ENCODE data around the gene KLHL20. TPM values are rescaled to one million over a fixed set of nuclear protein-coding genes. Genes with fewer than 3 reads are reported as not detected.
"Not testable (repeated sequence)": the region's sequence is repeated elsewhere in the genome, so short reads cannot be mapped to it uniquely, and the experiment has no call there.

KLHL20 gene
- total RNA-seq, 2 experiments from 2014 or later: 15.9 to 17.0 TPM

DNA sequence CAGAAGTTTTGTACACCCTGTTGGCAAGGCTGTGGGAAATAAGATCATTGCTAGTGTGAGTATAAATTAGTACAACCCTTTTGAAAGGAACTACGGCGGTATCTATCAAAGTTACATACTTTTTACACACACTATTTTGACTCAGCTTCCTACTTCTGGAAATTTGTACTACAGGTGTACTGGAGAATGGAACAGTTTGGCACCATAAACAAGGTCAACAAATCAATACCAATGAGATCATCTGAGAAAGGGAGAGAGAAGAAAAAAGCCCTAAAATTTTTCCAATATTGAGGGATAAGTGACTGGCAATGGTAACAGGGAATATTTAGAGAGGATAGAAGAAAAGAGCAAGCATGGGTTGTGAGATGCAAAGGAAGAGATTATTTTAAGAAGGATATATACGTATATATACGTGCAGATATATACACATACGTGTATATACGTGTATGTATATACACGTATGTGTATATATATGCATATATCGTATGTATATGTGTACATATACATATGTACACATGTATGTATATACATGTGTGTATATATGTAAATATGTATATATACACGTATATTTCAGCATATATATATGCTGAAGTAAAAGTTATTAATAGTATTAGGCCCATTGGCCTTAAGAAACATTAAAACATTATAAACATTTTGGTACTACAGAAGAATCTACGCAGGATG is 27.6 kb downstream of the KLHL20 start:
- POLR2A ChIA-PET: no interaction called here
- CTCF ChIA-PET: no interaction called here

DNA sequence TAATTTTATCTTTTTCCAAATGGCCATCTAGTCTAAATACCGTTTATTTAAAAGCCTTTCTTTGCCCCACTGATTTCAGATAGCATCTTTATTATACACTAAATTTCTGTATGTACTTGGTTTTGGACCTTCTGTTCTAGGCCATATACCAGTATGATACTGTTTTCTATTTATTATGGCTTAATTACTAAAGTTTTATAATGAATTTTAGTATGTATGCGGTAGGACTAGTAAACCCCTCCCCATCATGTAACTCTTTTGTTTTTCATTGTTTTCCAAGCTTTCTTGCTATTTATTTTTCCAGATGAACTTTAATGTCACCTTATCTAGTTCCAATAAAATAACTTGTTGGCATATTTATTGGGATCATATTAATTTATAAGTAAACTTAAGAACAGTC is 29.9 kb downstream of the KLHL20 start:
- POLR2A ChIA-PET: no interaction called here
- CTCF ChIA-PET: no interaction called here

DNA sequence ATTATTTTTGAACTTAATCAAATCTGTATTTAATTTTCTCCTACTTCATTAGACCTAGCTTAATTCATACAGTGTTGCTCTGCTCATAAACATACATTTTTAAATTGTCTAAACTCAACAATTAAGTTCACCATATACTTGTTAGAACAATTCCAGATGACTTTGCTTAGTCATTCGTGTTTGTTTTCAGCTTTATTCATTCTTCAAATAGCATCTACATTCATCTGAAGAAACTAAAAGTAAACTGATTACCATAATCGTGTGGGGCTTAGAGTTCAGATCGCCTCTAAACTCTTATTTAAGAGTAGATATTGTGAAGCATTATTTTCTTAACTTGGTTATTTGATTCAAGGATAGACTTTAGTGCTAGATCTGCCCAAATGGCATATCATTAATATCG is 34.4 kb downstream of the KLHL20 start:
- POLR2A ChIA-PET: no interaction called here
- CTCF ChIA-PET: no interaction called here

DNA sequence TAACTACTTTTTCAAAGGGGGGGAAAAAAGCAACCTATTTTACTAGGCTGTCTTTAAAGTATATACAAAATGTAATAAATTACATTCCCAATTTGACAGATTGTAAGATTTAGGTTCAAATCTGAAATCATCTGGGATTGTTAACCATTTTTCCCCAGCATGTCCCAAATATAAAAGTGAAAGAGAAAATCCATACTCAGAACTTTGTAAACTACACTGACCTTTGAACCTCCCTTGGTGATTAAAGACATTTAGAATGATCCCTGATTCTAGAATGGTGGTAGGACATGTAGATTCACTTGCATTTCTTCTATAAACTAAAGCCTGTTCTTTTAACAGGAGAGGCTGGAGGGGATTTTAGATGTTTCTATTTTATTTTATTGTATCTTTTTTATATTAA is 39.0 kb downstream of the KLHL20 start:
- ChIA-PET CTCF (interaction anchor here (0.7 kb wide), 1 partner anchor 307 kb away, joined by 3 read pairs; no protein-coding TSS in a partner anchor), POLR2A (no interaction called here)

DNA sequence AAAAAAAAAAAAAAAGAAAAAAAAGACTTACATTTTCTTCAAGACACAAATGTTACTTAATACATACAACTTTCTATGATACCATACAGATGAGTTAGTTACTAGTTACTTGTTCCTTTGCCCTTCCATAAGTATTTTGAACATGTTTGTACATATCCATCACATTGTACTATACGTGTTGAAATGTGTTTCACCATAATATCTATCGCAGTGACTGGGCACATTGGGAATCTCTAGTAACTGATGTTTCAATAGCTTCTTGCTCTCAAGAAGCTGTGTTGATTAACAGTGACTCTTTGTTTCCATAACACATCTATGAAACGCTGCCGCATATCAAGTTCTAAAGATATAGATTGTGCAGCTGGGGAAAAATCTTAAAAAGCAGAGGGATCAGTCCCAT is 42.9 kb downstream of the KLHL20 start:
- CTCF ChIA-PET: interaction anchor here (0.7 kb wide), 1 partner anchor 1354 kb away, joined by 3 read pairs; no protein-coding TSS in a partner anchor
- POLR2A ChIA-PET: no interaction called here

DNA sequence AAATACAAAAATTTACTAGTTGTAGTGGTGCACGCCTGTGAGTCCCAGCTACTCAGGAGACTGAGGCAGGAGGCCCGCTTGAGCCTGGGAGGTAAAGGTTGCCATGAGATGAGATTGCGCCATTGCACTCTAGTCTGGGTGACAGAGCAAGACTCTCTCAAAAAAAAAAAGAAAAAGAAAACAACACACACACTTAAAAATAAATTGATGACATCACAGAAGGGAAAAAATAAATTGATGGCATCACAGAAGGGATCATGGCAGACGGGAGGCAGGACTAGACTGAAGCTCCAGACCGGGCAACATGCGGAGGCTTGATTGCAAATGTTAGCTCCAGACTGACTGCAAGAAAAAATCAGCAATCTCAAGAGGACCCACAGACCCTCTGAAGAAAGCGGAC is 43.3 kb downstream of the KLHL20 start:
- CTCF ChIA-PET: no interaction called here
- POLR2A ChIA-PET: no interaction called here

DNA sequence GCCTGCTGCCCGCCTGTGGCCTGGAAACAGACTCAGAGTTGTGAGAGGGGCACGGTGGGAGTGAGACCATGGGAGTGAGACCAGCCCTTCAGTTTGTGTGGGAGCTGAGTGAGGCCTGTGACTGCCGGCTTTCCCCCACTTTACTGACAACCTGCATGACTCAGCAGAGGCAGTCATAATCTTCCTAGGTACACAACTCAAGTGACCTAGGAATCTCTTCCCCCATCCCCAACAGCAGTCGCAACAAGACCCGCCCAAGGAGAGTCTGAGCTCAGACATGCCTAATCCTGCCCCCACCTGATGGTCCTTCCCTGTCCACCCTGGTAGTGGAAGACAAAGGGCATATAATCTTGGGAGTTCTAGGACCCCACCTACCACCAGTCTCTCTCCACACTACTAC is 44.2 kb downstream of the KLHL20 start:
- CTCF ChIA-PET: no interaction called here
- POLR2A ChIA-PET: no interaction called here

DNA sequence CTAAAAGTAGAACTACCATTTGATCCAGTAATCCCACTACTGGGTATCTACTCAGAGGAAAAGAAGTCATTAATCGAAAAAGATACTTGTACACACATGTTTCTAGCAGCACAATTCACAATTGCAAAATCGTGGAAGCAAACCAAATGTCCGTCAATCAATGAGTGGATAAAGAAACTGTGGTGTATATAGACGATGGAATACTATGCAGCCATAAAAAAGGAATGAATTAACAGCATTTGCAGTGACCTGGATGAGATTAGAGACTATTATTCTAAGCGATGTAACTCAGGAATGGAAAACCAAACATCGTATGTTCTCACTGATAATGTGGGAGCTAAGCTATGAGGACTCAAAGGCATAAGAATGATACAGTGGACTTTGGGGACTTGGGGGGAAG is 49.5 kb downstream of the KLHL20 start:
- POLR2A ChIA-PET, CTCF ChIA-PET: not testable (repeated sequence)

DNA sequence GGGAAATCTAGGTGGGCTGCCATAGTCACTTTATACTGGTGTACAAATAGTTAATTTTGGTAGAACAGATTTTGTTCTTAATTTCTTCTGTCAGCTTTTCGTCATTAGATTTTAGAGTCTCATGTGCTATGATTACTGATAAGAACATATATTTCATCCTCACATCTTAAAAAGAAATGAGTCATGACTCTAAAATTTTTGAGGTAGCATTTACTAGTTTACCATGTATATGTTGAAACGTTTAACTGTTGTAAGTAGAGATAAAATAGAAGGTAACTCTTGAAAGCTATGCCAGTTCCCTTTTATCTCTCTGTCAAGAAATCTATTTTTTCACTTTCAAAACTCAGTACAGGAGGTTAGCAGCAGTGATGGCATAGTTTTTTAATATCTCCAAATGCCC is 53.4 kb downstream of the KLHL20 start:
- CTCF ChIA-PET: no interaction called here
- POLR2A ChIA-PET: no interaction called here

DNA sequence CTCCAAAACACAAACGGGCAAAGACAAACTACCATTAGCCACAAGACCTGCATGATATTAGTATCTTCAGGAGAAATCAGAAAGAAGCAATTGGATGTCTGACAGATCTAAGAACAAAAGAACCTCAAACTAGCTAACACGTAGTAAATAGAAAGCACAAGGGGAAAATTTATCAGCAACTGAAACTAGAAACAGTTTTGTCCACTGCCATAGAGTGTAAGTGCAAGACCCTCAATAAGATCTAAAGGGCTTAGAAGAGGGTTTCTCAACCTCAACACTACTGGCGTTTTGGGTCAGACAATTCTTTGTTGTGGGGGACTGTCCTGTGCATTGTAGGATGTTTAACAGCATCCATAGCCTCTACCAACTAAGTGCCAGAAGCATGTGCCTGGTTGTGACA is 54.0 kb downstream of the KLHL20 start:
- ChIA-PET CTCF (no interaction called here), POLR2A (no interaction called here)

DNA sequence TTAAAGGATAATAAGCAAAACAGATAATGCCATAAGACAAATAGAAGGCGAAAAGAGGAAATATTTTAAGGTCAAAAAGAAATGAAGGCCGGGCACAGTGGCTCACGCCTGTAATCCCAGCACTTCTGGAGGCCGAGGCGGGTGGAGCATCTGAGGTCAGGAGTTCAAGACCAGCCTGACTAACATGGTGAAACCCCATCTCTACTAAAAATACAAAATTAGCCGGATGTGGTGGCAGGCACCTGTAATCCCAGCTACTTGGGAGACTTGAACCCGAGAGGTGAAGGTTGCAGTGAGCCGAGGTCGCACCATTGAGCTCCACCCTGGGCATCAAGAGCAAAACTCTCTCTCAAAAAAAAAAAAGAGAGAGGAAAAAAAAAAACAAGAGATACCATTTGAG is 55.5 kb downstream of the KLHL20 start:
- POLR2A ChIA-PET: not testable (repeated sequence)
- CTCF ChIA-PET: interaction anchor here (0.7 kb wide), 1 partner anchor 808 kb away, joined by 4 read pairs; no protein-coding TSS in a partner anchor

DNA sequence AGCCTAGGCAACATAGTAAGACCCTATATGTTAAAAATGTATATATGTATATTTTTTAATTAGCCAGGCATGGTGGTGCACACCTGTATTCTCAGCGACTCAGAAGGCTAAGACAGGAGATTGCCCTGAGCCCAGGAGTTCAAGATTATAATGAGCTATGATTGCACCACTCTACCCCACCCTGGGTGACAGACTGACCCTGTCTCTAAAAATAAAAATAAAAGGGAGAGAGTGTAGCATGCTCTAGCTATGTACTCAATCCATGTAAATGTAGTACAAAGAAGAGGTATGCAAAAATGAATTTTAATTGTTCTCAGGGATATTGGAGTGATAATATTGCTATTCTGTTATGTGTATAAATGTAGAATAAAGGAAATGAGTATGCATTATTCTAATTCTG is 56.8 kb downstream of the KLHL20 start:
- POLR2A ChIA-PET: no interaction called here

DNA sequence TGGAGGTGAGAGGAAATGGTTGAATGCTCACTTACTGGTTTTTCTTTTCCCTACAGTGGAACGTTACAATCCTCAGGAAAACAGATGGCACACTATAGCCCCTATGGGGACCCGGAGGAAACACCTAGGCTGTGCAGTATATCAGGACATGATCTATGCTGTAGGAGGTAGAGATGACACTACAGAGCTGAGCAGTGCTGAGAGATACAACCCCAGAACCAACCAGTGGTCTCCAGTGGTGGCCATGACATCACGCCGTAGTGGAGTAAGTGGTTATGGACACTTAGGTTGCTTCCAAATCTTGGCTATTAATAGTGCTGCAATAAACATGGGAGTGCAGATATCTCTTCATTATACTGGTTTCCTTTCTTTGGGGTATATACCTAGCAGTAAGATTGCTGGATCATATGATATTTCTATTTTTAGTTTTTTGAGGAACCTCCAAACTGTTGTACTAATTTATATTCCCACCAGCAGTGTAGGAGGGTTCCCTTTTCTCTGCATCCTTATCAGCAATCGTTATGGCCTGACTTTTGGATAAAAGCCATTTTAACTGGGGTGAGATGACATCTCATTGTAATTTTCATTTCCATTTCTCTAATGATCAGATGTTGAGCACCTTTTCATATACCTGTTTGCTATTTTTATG is 60.9 kb downstream of the KLHL20 start:
- POLR2A ChIA-PET: no interaction called here
- CTCF ChIA-PET: no interaction called here

More for the DNA sequence above, 56.8 kb downstream of the KLHL20 start:
- CTCF ChIA-PET: no interaction called here

DNA sequence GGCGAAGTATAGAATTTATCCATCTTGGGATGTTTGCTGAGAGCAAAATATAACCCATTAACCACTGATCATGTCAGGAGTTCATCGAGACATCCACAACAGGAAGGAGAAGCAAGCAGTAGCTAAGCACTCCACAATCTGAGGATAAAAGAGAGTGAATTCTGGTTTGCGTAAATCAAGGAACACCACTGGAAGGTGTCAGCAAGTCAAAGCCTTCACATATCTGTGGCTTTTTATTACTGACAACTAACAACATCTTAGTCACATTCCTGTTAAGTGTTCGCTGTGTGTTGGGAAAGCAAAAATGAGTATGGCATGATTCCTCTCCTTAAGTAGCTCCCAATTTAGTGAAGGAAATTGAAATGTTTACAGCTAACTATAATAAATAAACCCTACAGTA is 65.2 kb downstream of the KLHL20 start:
- ChIA-PET POLR2A (no interaction called here), CTCF (no interaction called here)

DNA sequence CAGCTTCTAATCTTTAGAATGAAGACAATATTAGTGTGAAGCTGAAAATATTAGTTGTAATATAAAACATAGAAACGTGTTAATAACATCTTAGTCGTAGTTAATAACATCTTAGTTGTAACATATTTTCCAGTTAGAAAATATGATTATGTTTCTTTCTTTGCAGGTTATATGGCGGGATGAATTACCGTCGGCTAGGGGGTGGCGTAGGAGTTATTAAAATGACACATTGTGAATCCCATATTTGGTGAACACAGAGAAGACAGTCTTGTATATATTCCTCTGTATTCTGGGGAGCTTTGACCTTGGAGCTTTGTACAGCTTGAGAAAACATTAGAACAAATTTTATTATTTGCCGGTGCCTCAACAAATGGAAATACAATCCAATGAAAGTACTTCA is 70.2 kb downstream of the KLHL20 start:
- CTCF ChIA-PET: no interaction called here
- POLR2A ChIA-PET: no interaction called here

DNA sequence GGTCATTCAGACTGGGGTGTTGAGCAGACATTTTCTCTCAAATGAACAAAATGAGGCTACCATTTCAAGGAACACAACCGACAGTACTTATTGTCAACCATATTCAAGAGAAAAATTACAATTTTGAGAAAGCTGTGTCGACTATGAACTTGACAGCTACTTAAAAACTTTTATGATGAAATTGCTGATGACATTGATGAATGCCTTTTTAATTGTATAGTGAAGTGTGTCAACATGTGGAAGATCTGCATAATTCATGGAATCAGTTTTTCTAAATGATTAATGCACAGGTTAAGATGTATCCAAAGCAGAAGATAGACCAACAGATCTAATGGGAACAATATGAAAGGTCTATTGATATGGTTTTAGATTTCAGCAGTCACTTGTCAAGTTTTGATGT is 75.1 kb downstream of the KLHL20 start:
- CTCF ChIA-PET: no interaction called here
- POLR2A ChIA-PET: interaction anchor here (0.6 kb wide), 1 partner anchor 12 kb away, joined by 11 read pairs; no protein-coding TSS in a partner anchor

DNA sequence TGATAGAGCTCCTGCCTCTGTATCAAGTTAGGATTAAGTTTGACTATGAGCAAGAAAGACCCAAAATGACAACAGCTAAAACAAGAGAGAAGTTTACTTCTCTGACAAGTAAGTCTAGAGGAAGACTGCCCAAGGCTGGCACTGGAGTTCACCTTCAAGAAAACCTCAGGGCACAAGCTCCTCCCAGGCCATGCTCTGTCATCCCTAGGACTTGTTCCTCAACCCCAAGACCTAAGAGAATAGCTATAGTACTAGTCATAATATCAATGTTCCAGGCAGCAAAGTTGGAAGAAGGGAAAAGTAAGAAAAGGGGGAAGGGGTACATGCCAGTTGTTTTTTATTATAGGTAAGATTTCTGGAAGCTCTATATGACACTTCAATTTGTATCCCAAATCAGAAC is 83.3 kb downstream of the KLHL20 start:
- ChIA-PET POLR2A (no interaction called here), CTCF (no interaction called here)

DNA sequence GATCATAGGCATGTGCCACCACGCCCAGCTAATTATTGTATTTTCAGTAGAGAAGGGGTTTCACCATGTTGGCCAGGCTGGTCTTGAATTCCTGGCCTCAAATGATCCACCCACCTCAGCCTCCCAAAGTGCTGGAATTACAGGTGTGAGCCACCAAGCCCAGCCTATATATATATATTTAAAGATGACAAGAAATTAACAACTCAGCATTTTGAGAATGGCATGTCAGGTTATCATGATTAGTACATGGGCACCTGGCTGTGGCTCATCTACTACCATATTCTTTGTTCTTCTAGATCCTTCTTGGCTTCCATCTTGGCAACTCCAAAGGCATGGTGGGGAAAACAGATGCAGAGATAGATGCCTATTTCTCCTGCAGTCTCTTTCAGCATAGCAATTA is 85.2 kb downstream of the KLHL20 start:
- CTCF ChIA-PET, POLR2A ChIA-PET: not testable (repeated sequence)

DNA sequence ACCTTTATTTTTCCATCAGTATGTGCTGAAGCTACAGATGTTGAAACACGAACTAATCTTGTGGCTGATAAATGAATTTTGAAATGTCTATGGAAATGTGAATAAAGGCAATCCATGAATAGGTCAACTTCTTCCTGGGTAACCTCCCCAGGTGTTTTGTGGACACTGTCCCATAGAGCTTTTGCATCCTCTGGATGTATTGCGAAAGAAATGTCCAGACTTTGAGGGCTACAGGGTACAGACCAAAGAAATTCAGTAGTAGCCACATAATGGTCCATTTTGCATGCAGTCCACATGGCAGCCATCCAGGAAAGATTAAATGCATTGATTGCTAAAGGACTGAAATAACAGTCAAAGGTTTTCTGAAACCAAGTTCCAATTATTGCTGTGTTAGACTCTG is 88.2 kb downstream of the KLHL20 start:
- ChIA-PET CTCF (no interaction called here), POLR2A (no interaction called here)

DNA sequence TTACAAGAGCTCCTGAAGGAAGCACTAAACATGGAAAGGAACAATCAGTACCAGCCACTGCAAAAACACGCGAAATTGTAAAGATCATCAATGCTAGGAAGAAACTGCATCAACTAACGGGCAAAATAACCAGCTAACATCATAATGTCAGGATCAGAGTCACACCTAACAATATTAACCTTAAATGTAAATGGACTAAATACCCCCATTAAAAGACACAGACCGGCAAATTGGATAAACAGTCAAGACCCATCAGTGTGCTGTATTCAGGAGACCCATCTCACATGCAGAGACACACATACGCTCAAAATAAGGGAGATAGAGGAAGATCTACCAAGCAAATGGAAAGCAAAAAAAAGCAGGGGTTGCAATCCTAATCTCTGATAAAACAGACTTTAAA is 98.9 kb downstream of the KLHL20 start:
- CTCF ChIA-PET: not testable (repeated sequence)

DNA sequence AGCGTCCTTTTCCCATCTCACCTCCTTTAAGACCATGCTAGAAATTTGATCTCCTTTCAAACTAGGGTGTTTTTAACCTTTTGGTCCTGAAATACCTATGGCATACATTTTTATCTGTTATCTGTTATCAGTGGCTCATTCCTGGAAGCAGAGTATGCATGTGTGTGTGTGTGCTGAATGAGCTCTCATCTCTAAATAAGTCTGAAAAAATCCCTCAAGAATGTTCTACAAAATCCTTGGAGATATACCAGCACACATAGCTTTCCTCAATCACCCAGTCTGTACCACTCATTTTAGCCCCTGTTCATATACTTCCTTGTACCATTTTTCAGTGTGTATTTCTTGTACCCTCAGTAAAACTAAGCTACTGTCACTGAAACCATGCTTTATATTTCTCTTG is 103.7 kb downstream of the KLHL20 start:
- ChIA-PET POLR2A (no interaction called here), CTCF (no interaction called here)

More for the DNA sequence above, 98.9 kb downstream of the KLHL20 start:
- POLR2A ChIA-PET: not testable (repeated sequence)

DNA sequence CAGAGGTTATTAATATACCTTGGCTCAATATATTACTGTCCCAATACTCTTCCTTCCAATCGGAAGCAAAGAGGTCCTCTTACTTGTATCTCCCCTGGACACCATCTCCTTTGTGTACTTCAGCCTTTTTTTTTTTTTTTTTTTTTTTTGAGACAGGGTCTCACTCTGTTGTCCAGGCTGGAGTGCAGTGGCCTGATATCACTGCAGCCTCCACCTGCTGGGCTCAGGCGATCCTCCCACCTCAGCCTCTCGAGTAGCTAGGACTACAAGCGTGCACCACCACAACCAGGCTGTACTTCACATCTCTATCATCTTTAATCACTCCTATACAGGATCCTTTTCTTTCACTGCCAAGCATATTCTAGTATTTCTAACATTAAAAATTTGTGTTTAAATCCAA is 106.9 kb downstream of the KLHL20 start:
- POLR2A ChIA-PET: no interaction called here
- CTCF ChIA-PET: no interaction called here
